ENCODE measurements around the gene THAP6.

THAP6 gene

GRCh38 chr4:75544870-75545269 lies 30.6 kb downstream of the THAP6 start:
- DNase-seq (ENCODE audit: low read depth), result no peak
- H3K4me3 ChIP-seq (ENCODE audit: low read depth, low read length), result no peak overlapping the region
- TF ChIP-seq, protein P1, sequence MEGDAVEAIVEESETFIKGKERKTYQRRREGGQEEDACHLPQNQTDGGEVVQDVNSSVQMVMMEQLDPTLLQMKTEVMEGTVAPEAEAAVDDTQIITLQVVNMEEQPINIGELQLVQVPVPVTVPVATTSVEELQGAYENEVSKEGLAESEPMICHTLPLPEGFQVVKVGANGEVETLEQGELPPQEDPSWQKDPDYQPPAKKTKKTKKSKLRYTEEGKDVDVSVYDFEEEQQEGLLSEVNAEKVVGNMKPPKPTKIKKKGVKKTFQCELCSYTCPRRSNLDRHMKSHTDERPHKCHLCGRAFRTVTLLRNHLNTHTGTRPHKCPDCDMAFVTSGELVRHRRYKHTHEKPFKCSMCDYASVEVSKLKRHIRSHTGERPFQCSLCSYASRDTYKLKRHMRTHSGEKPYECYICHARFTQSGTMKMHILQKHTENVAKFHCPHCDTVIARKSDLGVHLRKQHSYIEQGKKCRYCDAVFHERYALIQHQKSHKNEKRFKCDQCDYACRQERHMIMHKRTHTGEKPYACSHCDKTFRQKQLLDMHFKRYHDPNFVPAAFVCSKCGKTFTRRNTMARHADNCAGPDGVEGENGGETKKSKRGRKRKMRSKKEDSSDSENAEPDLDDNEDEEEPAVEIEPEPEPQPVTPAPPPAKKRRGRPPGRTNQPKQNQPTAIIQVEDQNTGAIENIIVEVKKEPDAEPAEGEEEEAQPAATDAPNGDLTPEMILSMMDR (IDR thresholded peaks at IDR 0.05; ENCODE audit: low read depth, low read length), result no peak
- TF ChIP-seq, protein P2, sequence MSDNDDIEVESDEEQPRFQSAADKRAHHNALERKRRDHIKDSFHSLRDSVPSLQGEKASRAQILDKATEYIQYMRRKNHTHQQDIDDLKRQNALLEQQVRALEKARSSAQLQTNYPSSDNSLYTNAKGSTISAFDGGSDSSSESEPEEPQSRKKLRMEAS (IDR thresholded peaks at IDR 0.05; ENCODE audit: low read depth, low read length), result no peak
- TF ChIP-seq MYC (IDR thresholded peaks at IDR 0.05; ENCODE audit: low read depth, low read length) (no peak), POLR2A (IDR thresholded peaks at IDR 0.05; ENCODE audit: extremely low read depth, insufficient read length) (no peak)

- TF ChIP-seq, protein P2 (IDR thresholded peaks at IDR 0.05; ENCODE audit: low read depth, low read length), result no peak
- TF ChIP-seq POLR2A (IDR thresholded peaks at IDR 0.05; ENCODE audit: extremely low read depth, insufficient read length) (no peak), MYC (IDR thresholded peaks at IDR 0.05; ENCODE audit: low read depth, low read length) (no peak)
- no peak overlapping the region for H3K4me3 ChIP-seq (ENCODE audit: low read depth, low read length)
- no peak for DNase-seq (ENCODE audit: low read depth)
Measured at GRCh38 chr4:75545526-75545925, 31.3 kb downstream of the THAP6 start.

- no peak overlapping the region for H3K4me3 ChIP-seq (ENCODE audit: low read depth, low read length)
- TF ChIP-seq POLR2A (IDR thresholded peaks at IDR 0.05; ENCODE audit: extremely low read depth, insufficient read length) (no peak), MYC (IDR thresholded peaks at IDR 0.05; ENCODE audit: low read depth, low read length) (no peak)
- TF ChIP-seq, protein P2 (IDR thresholded peaks at IDR 0.05; ENCODE audit: low read depth, low read length), result no peak
- TF ChIP-seq, protein P1 (IDR thresholded peaks at IDR 0.05; ENCODE audit: low read depth, low read length), result no peak
- peak; percentile 28 for DNase-seq (ENCODE audit: low read depth)
Measured at GRCh38 chr4:75547647-75548387, 33.5 kb downstream of the THAP6 start.

DNA sequence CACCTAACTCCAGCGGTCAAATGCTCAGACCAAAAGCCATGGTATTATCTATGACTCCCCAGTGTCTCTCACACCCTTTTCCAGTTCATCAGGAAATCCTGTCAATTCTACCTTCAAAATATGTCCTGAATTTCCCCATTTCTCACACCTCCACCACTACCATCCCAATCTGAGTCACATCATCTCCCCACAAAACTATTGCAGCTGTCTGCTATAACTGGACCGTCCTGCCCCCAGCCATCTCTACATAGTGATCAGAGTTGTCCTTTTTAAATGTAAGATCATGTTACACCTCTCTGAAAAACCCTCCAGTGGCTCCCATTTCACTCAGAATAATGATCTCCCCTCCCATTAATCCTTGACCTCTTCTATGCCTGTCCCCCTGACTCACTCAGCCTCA lies 34.7 kb downstream of the THAP6 start:
- no peak for TF ChIP-seq POLR2A (IDR thresholded peaks at IDR 0.05; ENCODE audit: extremely low read depth, insufficient read length)
- TF ChIP-seq, protein P1 (IDR thresholded peaks at IDR 0.05; ENCODE audit: low read depth, low read length), result no peak
- TF ChIP-seq MYC (IDR thresholded peaks at IDR 0.05; ENCODE audit: low read depth, low read length), result no peak
- TF ChIP-seq, protein P2 (IDR thresholded peaks at IDR 0.05; ENCODE audit: low read depth, low read length), result no peak
- DNase-seq (ENCODE audit: low read depth), result no peak
- no peak overlapping the region for H3K4me3 ChIP-seq (ENCODE audit: low read depth, low read length)

DNA sequence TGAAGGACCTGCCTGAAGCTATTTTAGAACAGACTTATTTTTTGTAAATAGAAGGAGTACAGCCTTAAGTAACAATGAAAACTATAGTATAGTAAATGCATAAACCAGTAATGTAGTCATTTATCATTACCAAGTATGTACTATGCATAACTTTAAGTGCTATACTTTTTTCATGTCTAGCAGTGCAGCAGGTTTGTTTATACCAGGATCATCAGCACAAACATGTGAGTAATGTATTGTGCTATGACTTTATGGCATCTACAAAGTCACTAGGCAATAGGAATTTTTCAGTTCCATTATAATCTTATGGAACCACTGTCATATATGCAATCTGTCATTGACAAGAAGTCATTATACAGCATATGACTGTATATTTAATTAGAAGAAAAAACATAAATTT lies 38.2 kb downstream of the THAP6 start:
- TF ChIP-seq MYC (IDR thresholded peaks at IDR 0.05; ENCODE audit: low read depth, low read length), result no peak
- TF ChIP-seq, protein P2 (IDR thresholded peaks at IDR 0.05; ENCODE audit: low read depth, low read length), result no peak
- TF ChIP-seq, protein P1 (IDR thresholded peaks at IDR 0.05; ENCODE audit: low read depth, low read length), result no peak
- no peak for TF ChIP-seq POLR2A (IDR thresholded peaks at IDR 0.05; ENCODE audit: extremely low read depth, insufficient read length)
- no peak for DNase-seq (ENCODE audit: low read depth)
- H3K4me3 ChIP-seq (ENCODE audit: low read depth, low read length), result no peak overlapping the region
